Endothelial cell of umbilical vein (primary cell): Measurements from ENCODE around the gene NBEA.

Source experiments
- CTCF ChIP-seq, 2 donors: IDR thresholded peaks; 1 replicate in 1 of 2; 2 replicates in 1 of 2; pipeline ENCODE4 v1.5.1; 2011; ENCODE audit warnings: low read length in 2 of 2, mild to moderate bottlenecking in 2 of 2, moderate library complexity in 2 of 2, control low read depth in 1 of 2, inconsistent platforms in 1 of 2, low read depth in 1 of 2; ENCODE audit not compliant: insufficient read depth in 1 of 2; ENCODE audit errors: extremely low read depth in 1 of 2
- EZH2 ChIP-seq: IDR thresholded peaks from 2 replicates; pipeline ENCODE4 v1.6.1; 2012; ENCODE audit warnings: borderline replicate concordance, low read depth, mild to moderate bottlenecking, moderate library complexity, low read length, inconsistent platforms; ENCODE audit not compliant: severe bottlenecking
- GATA2 ChIP-seq: IDR thresholded peaks from 2 replicates; pipeline ENCODE4 v1.7.0; 2011; ENCODE audit warnings: low read depth, mild to moderate bottlenecking, moderate library complexity, mixed read lengths, low read length; ENCODE audit not compliant: insufficient read length, insufficient read depth
- JUN ChIP-seq: IDR thresholded peaks from 2 replicates; pipeline ENCODE4 v1.6.1; 2011; ENCODE audit warnings: borderline replicate concordance, low read depth; ENCODE audit not compliant: insufficient read length, insufficient read depth
- MYC ChIP-seq: IDR thresholded peaks from one replicate; pipeline ENCODE4 v1.6.1; 2011; ENCODE audit warnings: mild to moderate bottlenecking, low read depth, low read length
- POLR2A ChIP-seq: IDR thresholded peaks from 2 replicates; pipeline ENCODE4 v1.6.1; 2012; ENCODE audit warnings: low read depth, mild to moderate bottlenecking, control low read depth, low read length
- POLR2AphosphoS5 ChIP-seq: IDR thresholded peaks from 2 replicates; pipeline ENCODE4 v1.6.1; 2012; ENCODE audit warnings: low read depth, mild to moderate bottlenecking, control low read depth, low read length, moderate library complexity; ENCODE audit not compliant: insufficient read depth

- TF ChIP-seq CTCF (IDR thresholded peaks at IDR 0.05; ENCODE audit: extremely low read depth in 1 of 2, insufficient read depth in 1 of 2, low read depth in 1 of 2, low read length in 2 of 2): no peak
- no peak for TF ChIP-seq EZH2
- TF ChIP-seq POLR2A: no peak
- no peak for TF ChIP-seq POLR2AphosphoS5
- TF ChIP-seq JUN: no peak
- TF ChIP-seq MYC: no peak
- TF ChIP-seq GATA2: no peak
These were observed 283.1 kb downstream of the NBEA start for GRCh38 chr13:35225159-35225558.
